GM19372 (cell line): ENCODE measurements around the gene C1orf122.
"Not testable (repeated sequence)": the region's sequence is repeated elsewhere in the genome, so short reads cannot be mapped to it uniquely, and the experiment has no call there.

Experiments used
- ATAC-seq: cut with Tn5 transposase; IDR thresholded peaks from one replicate; pipeline ENCODE4 v1.9.1; 2021; ENCODE audit warnings: mild to moderate bottlenecking, low read depth, moderate library complexity; ENCODE audit not compliant: unreplicated experiment

C1orf122 gene

DNA sequence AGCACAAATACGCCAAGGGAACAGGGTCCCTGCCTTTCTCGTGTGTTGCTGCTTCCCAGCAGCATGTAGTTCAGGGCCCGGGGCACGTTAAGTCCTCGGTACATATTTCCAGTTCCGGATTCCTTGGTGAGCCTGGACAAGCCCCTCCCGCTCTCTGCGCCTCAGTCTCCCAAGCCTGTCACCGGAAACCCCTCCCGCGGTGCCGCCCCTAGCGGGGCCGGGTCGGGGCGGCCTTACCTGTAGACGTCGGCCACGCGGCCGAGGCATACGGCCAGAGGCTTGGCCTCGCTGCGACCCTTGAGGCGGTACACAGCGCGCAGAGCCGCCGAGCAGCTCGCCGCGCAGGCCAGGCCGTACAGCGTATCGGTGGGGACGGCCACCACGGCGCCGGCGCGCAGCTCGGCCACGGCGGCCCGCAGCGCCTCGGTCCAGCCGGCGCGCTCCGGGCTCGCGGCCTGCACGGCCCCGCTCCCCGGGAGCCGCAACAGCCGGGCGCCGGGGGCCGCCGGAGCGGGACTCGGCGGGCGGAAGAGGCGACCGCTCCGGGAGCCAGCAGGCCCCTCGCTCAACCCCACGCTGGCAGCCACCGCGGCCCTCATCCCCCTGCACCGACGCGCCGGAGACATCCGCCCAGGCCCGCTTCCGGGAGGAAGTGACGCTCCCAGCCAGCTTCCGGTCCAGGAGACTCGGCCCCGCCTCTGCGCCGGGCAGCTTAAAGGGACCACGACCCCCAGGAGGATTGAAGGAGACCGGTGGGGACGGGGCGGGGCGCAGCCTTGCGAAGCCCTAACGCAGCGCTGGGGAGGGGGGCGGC is at the start of gene C1orf122, which contains the start of gene YRDC:
C1orf122 (plus strand) TSS at position 236 of the 814 bp plus-strand sequence. CDS start 615 bp downstream, outside the sequence.
YRDC (minus strand) TSS at position 654 of the 814 bp plus-strand sequence; CDS start at position 626, 28 bp downstream.
- peak; percentile 85 for ATAC-seq

DNA sequence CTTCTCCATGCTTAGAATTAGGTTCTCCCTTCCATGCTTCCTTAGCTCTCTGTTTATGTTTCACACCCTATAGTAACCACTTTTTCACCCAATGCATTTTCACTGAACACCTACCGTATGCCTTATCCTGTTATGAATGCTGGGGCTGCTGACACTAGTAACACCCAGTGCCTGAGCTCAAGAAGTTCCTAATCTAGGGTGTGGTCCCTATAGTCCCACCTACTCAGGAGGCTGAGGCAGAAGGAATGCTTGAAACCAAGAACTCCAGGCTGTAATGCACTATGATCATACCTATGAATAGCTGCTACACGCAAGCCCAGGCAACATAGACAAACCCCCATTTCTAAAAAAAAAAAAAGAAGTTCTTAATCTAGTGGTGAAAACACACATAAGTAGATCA is 48.1 kb upstream of the C1orf122 start:
- ATAC-seq, result no peak

DNA sequence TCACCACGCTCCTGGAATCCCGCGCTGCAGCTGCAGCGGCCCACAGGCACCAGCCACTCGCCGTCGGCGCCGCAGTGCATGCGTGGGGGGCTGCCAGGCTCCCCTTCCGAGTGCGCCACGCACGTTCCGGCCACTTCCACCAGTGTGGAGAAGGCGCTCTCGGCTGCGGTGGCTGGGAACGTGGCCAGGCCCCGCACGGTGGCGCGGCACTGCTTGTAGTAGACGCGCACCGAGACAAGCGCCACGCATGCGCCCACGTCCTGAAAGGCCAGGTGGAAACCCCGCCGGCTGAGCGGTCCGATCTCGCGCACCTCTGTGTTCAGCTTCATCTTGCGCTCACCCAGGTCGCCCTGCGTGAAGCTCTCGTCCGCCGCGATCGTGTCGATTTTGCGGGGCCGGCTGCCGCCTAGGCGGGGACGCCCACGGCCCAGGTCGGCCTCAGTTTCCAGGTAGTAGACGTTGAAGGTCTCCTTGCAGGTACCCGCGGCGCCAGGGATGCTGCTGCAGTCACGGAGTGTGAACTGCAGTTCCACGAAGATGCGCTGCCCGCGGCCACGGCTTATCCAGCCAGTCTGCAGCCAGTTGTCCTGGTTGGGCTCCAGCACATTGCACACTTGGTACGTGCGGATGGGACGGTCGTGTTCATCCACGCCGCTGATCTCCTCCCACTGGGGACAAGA is 46.0 kb upstream of the C1orf122 start:
- ATAC-seq, result no peak

DNA sequence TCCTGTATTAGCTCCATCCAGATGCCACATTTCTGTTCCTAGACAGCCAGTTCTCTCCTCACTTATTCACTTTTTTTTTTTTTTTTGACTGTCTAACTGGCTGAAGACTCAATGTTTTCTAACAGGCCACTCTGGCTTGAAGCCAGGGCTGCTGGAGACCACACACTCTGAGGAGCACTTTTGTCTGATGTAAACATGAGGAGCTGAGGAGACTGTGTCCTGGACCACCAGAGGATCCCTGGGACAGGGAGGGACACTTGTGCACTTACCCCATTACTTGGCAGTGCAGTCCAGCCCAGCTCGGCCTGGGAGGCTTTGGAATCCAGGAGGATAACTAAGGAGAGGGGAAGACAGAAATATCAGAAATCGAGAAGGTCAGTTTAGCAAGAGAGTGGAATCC is 45.1 kb upstream of the C1orf122 start:
- ATAC-seq, result no peak

DNA sequence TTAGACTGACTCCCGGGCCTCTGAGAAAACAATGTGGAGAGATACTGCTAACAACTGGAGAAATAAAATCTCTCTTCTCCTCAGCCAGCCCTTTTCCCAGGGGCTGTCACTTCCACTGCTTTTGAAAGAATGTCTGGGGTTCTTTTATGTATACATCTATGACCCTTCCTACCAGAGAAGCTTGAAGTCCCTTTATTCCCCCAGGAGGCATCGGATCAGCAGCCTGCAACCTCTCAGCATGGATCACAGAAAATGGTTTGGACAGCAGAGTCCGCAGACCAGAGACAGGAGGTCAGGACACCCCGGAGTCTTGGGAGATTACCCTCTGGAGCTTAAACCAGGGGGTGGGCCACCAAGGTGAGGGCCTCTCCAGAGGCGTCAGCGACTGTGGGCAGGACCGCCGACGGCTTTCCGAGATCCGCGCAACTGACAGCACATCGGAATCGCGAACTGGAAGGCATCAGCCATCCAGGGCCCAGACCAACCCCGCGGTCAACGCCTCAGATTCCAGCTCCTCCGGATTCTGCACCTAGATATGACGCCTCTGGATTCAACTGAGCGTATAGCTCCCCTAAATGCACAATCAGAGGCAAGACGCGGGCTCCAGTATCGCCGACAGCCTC is 43.7 kb upstream of the C1orf122 start:
- no peak for ATAC-seq

DNA sequence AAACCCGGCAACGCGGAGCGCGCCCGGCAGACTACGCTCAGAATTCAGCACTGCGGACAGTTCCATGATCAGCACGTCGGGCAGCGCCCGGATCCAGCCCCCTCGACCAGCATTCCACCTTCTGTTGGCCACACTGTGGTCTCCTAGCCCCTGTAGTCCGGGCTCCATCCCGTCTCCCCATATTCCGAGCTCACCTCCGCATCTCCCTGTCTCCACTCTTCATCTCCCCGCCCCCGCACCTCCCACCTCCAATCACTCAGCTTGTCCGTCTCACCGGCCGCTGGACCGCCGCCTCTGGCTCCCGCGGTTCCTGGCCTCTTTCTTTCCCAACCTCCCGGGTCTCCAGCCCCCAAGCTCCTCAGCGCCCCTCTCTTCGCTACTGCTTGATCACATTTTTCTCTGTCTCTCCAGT is 43.2 kb upstream of the C1orf122 start:
- no peak for ATAC-seq

DNA sequence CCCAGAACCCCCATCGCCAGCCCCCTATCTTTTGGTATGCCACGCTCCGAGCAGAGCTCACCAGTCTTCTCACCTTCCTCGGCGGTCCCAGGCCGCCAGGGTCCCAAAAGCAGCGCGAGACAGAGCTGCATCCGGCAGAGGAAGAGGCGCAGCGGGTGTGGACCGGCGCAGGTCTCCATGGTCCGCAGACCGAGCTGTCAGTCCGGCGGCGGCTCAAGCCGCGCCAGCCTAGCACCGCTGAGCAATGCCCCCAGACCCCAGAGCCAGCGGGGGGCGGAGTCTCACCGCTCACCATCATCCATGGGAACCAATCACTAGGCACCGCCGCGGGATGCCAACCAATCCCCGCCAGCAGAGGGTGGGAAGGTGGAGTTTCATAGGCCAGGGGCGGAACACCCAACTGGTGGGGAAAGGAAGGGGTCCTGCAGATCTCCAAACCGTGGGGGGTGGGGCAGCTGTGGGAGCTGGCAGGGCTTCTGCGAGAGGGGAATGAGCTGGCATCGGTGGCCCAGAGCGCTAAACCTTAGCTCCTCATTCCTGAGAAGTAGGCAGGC is 42.6 kb upstream of the C1orf122 start, which contains the start of gene EPHA10:
EPHA10 (minus strand) TSS at position 233 of the 554 bp plus-strand sequence; CDS start at position 179, 54 bp downstream.
- no peak for ATAC-seq

DNA sequence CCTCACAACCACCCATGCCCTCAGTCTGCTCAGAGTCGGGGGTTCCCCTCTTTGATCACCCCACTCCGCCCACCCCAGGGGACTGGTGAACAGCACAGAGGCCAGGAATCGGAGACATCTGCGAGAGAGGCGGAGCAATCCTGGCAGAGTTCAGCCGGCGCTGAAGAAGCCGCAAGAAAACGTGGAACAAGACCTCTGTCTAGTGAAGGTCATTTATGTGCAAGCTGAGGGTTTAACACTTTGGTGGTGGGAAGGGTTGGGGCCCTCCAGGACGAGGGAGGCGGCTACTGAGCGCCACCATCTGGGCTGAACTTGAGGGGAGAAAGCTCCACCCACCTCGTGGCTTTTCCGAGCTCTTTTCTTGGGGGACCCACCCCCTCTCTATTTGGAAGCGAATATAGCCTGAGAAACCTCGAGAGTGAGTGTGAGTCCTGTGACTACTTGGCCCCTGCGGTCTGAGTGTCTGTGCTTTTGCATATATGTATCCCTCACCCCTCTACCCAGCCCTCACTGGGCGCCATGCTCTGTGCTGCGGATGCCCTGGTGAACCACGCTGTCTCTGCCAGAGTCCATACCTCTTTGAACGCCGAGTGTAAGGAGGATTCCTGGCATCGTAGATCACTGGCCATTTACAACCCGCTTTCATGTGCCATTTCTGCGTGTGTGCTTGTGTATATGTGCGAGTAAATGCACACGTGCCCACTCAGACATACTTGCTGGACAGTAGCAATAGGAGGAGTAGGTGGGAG is 41.5 kb upstream of the C1orf122 start:
- no peak for ATAC-seq

DNA sequence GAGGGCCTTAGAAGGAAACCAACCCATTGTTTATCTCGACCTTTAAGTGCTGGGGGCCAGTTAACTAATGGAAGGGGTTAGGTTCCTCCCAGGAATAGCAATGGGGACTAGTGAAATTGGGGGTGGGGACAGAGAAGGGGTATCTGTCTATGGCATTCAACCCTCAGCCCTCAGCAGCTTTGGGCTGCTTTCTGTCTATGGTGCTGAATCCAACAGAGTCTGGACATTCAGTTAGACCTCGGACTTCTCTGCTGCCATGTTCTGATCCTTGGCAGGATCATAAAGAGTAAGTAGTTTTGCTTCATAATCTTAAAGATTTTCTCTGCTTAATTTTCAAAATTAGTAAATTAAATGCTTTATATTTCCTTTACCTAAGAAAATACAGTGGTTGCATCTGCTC is 40.1 kb upstream of the C1orf122 start:
- ATAC-seq, result no peak

DNA sequence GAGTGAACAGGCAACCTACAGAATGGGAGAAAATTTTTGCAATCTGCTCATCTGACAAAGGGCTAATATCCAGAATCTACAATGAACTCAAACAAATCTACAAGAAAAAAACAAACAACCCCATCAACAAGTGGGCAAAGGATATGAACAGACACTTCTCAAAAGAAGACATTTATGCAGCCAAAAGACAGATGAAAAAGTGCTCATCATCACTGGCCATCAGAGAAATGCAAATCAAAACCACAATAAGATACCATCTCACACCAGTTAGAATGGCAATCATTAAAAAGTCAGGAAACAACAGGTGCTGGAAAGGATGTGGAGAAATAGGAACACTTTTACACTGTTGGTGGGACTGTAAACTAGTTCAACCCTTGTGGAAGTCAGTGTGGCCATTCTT is 36.1 kb upstream of the C1orf122 start:
- not testable (repeated sequence) for ATAC-seq

DNA sequence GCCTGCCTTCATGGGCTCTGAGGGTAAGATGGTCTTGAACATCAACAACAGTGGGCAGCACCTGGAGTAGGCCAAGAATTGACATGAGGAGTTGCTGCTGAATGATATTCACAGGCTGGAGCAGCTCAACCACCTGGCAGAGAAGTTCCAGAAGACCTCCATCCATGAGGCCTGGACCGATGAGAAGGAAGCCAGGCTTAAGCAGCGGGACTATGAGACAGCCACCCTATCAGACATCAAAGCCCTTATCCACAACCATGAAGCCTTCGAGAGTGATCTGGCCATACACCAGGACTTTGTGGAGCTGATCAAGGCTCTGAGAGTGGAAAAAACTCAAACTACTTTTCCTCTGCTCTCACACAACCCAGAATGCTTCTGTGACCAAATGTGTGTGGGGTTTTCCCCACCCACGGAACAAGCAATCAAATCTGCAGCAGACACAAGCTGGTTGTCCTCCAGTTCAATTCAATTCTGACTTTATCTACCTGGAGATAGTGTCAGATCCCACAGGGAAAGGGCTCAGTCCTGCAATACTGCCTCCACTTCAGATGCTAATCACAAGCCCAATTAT is 30.6 kb upstream of the C1orf122 start:
- no peak for ATAC-seq

DNA sequence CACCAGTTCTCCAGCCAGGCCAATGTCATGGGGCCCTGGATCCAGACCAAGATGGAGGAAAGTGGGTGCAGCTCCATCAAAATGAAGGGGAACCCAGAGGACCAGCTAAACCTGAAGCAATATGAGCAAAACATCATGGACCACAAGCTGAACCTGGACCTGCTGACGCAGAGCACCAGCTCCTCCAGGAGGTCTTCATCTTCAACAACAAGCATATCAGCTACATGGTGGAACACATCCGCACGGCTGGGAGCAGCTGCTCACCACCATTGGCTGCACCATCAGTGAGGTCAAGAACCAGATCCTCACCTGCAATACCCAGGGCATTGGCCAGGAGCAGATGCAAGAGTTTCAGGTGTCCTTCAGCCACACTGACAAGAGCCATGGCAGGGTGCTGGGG is 28.9 kb upstream of the C1orf122 start:
- ATAC-seq, result no peak

DNA sequence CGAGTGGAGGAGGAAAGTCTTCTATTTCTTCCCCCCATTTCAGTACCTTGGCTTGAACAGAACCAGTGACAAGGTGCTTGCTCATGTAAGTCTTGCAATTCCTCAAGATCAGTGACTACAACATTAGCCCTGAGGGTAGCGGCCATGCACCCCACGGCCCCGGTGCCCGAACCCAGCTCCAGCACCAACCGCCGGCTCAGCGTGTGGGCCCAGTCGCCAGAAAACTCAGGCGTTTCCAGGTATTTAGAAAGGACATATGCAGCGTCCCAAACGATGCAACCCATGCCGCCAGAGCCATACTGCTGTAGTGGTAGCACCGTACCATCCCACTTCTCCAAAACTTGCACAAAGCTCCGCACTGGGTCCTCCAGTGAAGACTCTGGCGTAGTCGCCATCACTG is 25.1 kb upstream of the C1orf122 start:
- ATAC-seq, result no peak

DNA sequence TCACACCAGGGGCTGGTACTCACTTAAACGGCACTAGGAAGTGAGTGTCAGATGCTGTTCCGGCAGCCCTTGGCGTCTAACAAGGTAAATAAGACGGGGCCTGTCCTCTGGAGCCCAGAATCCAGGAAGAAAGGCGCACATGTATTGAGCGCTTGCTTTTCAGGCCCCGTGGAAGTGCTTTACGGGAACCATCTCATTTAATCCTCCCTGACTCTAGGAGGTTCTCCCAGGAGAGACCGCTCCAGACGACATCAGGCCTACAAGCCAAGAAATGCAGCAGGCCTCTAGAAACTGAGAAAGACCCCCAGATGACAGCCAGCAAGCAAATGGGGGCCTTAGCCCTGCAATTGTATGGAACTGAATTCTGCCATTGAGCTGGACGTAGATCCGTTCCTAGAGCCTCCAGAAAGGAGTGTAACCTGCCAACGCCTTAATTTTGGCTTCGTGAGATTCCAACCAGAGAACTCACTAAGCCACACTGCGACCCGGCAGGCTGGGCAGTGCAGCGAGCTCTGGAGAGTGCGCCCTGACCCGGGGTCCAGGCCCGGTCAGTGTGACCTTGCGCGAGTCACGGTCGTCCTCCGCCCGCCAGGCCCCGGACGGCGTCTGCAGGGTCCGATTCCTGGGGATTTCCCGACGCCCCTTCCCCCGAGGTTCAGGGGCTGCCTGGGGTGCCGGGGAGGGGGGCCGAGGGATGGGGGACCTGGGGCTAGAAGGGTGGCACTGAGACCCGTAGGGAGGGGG is 14.5 kb upstream of the C1orf122 start:
- ATAC-seq, result no peak

DNA sequence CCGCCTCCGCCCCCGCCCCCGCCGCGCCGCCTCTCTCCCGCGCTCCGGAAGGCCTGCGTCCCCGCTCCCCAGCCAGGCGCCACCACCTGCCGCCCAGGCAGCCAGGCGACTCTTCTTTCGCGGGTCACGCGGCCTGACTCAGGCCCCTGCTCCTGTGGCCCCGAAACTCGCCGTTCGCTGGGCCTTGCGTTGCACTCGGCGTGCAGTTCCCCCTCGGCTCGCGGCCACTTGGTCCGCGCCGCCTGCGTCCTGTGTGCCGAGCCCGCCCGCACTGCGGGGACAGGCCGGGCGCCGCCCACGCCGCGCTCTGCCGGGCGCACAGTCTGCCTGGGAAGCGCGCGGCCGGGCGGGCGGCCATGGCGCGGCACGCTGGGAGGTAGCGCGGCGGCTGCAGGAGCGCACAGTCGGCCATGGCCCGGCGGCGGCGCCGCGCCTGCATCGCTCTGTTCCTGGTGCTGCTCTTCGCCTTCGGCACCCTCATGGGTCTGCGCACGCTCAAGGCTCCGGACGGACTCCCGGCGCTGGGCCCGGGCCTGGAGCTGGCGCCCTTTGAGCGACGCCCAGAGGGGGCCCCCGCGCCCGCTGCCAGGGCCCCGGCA is 13.7 kb upstream of the C1orf122 start, which contains the start of gene MANEAL:
MANEAL (plus strand) TSS at position 75 of the 599 bp plus-strand sequence; CDS start at position 411, 336 bp downstream.
- peak; percentile 58 for ATAC-seq

DNA sequence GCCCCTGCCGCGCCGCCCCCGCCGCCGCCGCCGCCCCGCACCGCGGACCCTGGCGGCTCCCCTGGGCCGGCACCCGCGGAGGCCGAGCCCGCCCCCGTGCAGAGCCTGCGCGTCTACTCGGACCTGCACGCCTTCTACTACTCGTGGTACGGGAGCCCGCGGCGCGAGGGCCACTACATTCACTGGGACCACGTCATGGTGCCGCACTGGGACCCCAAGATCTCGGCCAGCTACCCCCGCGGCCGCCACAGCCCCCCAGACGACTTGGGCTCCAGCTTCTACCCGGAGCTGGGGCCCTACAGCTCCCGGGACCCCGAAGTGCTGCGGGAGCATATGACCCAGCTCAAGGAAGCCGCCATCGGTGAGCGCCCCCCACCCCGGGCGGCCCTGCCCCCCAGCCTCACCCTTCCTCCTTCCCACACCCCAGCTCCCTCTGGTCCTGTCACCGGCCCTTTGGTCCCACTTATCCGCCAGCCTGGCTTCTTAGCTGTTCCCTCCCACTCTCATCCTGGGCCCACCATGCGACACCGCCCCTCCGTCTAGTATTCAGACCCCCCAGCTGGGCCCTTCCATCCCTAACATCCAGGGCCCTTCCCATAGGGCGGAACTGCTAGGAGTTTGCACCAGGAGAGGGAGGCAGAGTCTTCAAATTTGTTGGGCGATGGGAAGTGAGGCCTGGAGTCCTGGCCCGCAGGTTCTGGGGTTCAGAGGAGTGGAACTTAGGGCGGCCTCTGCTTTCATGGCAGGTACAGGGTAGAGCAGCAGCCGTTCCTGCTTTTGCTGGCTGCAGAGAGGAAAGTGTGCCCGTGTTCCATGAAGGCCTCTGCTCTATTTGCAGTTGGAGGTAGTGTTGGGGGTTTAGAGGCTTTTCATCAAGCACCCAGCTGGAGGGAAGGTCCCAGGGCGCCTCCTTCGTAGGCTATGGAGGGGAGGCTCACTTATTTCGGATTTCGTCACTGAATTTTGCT is 12.9 kb upstream of the C1orf122 start:
- peak; percentile 33 for ATAC-seq

DNA sequence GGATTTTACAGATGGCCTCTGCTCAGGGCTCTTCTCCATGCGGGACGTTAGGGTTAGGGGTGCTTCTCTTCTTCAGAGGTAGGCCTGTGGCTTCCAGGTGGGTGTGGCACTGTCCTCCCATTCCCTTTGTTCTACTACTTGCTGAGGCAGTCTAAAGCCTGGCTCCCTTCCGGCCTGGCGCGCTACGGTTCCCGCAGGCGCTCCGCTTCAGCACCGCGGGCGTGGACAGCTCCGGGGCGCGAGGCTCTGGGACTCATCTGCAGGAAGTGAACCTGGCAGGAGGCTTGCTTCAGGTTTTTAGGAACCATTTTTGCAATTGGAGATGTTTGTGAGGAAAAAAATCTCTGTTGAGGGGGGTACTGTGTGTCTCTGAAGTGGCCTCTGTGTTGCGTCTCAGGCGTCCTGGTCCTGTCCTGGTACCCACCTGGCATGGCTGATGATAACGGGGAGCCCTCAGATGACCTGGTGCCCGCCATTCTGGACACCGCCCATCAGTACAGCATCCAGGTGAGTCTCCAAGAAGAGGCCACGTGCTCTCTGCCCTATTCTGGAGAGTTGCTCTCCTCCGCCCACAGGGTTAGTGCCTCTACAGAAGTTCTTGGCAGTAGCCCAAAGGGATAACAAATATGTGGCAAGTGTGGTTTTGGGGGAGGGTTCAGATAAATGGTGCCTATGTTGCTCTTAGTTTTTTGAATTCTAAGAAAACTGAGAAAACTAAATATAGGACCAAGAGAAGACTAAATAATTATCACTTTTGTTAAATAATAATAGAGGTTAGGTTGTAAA is 12.1 kb upstream of the C1orf122 start:
- ATAC-seq, result no peak
